Endothelial cell of umbilical vein (primary cell): ENCODE measurements around the gene BRCA2. TPM values are rescaled to one million over a fixed set of nuclear protein-coding genes. Genes with fewer than 3 reads are reported as not detected.

Source experiments
- BruUV-seq: library from RNA; stranded (reverse); fragments of 400-500 nt; replicated peaks from 2 replicates; lab custom pipeline; 2021; lab: Mats Ljungman, UMichigan
- CTCF ChIA-PET: fragments of 300-600, 350-600 bp; sonication (Branson Sonifier 250); formaldehyde crosslinking; loops from one replicate; lab custom pipeline; 2021; ENCODE audit warnings: antibody characterized with exemption, inconsistent platforms; lab: Charles Lee
- POLR2A ChIA-PET: fragments of 300-600, 350-600 bp; sonication (Branson Sonifier 250); formaldehyde crosslinking; loops from one replicate; lab custom pipeline; 2021; ENCODE audit warnings: antibody characterized with exemption, inconsistent platforms; lab: Charles Lee
- DNase-seq: peaks from one replicate; pipeline ENCODE4 v3.0.0-alpha.2; 2011; ENCODE audit warnings: low read depth, low spot score
- FAIRE-seq: peaks from 2 replicates; lab custom pipeline; 2011; peaks lifted over from hg19 to GRCh38; lab: Jason Lieb, UNC
- H2AFZ ChIP-seq: 2 replicates; pipeline ENCODE4 v1.6.0; 2012; ENCODE audit warnings: low read depth, low read length, control low read depth, inconsistent platforms
- H3K27ac ChIP-seq: 2 replicates; pipeline ENCODE4 v1.5.1; 2011; ENCODE audit warnings: low read depth, mild to moderate bottlenecking, control low read depth, low read length, moderate library complexity; ENCODE audit not compliant: insufficient read depth
- H3K27me3 ChIP-seq, 2 experiments: 2 replicates each; pipeline versions ENCODE4 v1.6.0 to v1.6.1; 2011; ENCODE audit warnings: low read length in 2 of 2, mixed read lengths in 1 of 2; ENCODE audit not compliant: control insufficient read depth in 2 of 2, insufficient read depth in 2 of 2
- H3K36me3 ChIP-seq, 2 experiments: 2 replicates in 1 of 2; 3 replicates in 1 of 2; pipeline ENCODE4 v1.5.1; 2011; ENCODE audit warnings: low read length in 2 of 2, mild to moderate bottlenecking in 1 of 2, moderate library complexity in 1 of 2; ENCODE audit not compliant: control insufficient read depth in 2 of 2, insufficient read depth in 2 of 2; ENCODE audit errors: extremely low read depth in 1 of 2
- H3K4me1 ChIP-seq: 3 replicates; pipeline ENCODE4 v1.5.1; 2011; ENCODE audit warnings: mild to moderate bottlenecking, low read length; ENCODE audit not compliant: control insufficient read depth, insufficient read depth; ENCODE audit errors: extremely low read depth
- H3K4me2 ChIP-seq: 2 replicates; pipeline ENCODE4 v1.6.1; 2011; ENCODE audit warnings: low read length, control low read depth, mixed read lengths; ENCODE audit not compliant: insufficient read depth
- H3K4me3 ChIP-seq, 3 experiments: fragments of 200-600 bp in 1 of 3; sonication (generic), shearing (Covaris generic) in 1 of 3; replicated peaks in 1 of 3; 2 replicates each; pipeline ENCODE4 v1.5.1; 2011 to 2016; ENCODE audit warnings: control low read depth in 3 of 3, low read length in 3 of 3, mild to moderate bottlenecking in 2 of 3, inconsistent platforms in 1 of 3, low read depth in 1 of 3, moderate library complexity in 1 of 3; ENCODE audit not compliant: insufficient read depth in 1 of 3
- H3K79me2 ChIP-seq: 2 replicates; pipeline ENCODE4 v1.6.0; 2012; ENCODE audit warnings: low read length, inconsistent platforms; ENCODE audit not compliant: control insufficient read depth, insufficient read depth
- H3K9ac ChIP-seq: replicated peaks from 2 replicates; pipeline ENCODE3; 2011; ENCODE audit warnings: low read length, control low read depth; ENCODE audit not compliant: insufficient read depth; ENCODE audit errors: extremely low read depth
- H3K9me1 ChIP-seq: replicated peaks from 3 replicates; pipeline ENCODE4 v1.6.0; 2011; ENCODE audit warnings: mild to moderate bottlenecking, low read length; ENCODE audit not compliant: control insufficient read depth, insufficient read depth; ENCODE audit errors: extremely low read depth
- H3K9me3 ChIP-seq: replicated peaks from 2 replicates; pipeline ENCODE4 v1.5.1; 2012; ENCODE audit warnings: low read length, inconsistent platforms; ENCODE audit not compliant: control insufficient read depth, insufficient read depth
- H4K20me1 ChIP-seq: replicated peaks from 2 replicates; pipeline ENCODE3; 2011; ENCODE audit warnings: mild to moderate bottlenecking, low read length; ENCODE audit not compliant: control insufficient read depth, insufficient read depth; ENCODE audit errors: extremely low read depth
- CTCF ChIP-seq, 2 donors: IDR thresholded peaks; 1 replicate in 1 of 2; 2 replicates in 1 of 2; pipeline ENCODE4 v1.5.1; 2011; ENCODE audit warnings: low read length in 2 of 2, mild to moderate bottlenecking in 2 of 2, moderate library complexity in 2 of 2, control low read depth in 1 of 2, inconsistent platforms in 1 of 2, low read depth in 1 of 2; ENCODE audit not compliant: insufficient read depth in 1 of 2; ENCODE audit errors: extremely low read depth in 1 of 2
- EZH2 ChIP-seq: IDR thresholded peaks from 2 replicates; pipeline ENCODE4 v1.6.1; 2012; ENCODE audit warnings: borderline replicate concordance, low read depth, mild to moderate bottlenecking, moderate library complexity, low read length, inconsistent platforms; ENCODE audit not compliant: severe bottlenecking
- FOS ChIP-seq: IDR thresholded peaks from 2 replicates; pipeline ENCODE4 v1.6.1; 2011; ENCODE audit warnings: mild to moderate bottlenecking, low read length, moderate library complexity, borderline replicate concordance; ENCODE audit not compliant: insufficient read depth
- GATA2 ChIP-seq: IDR thresholded peaks from 2 replicates; pipeline ENCODE4 v1.7.0; 2011; ENCODE audit warnings: low read depth, mild to moderate bottlenecking, moderate library complexity, mixed read lengths, low read length; ENCODE audit not compliant: insufficient read length, insufficient read depth
- JUN ChIP-seq: IDR thresholded peaks from 2 replicates; pipeline ENCODE4 v1.6.1; 2011; ENCODE audit warnings: borderline replicate concordance, low read depth; ENCODE audit not compliant: insufficient read length, insufficient read depth
- MAX ChIP-seq: IDR thresholded peaks from 2 replicates; pipeline ENCODE4 v1.6.1; 2011; ENCODE audit not compliant: insufficient read depth, insufficient read length
- MYC ChIP-seq: IDR thresholded peaks from one replicate; pipeline ENCODE4 v1.6.1; 2011; ENCODE audit warnings: mild to moderate bottlenecking, low read depth, low read length
- POLR2A ChIP-seq: IDR thresholded peaks from 2 replicates; pipeline ENCODE4 v1.6.1; 2012; ENCODE audit warnings: low read depth, mild to moderate bottlenecking, control low read depth, low read length
- POLR2AphosphoS5 ChIP-seq: IDR thresholded peaks from 2 replicates; pipeline ENCODE4 v1.6.1; 2012; ENCODE audit warnings: low read depth, mild to moderate bottlenecking, control low read depth, low read length, moderate library complexity; ENCODE audit not compliant: insufficient read depth
- dilution Hi-C: fragments of 300-500 bp; cut with MboI; formaldehyde crosslinking; loops from one replicate; pipeline ENCODE4 v1.15.0; 2019; ENCODE audit warnings: low sequenced_read_pairs; ENCODE audit not compliant: extremely low pct_ligation_motif_present
- intact Hi-C: fragments of 100-400 bp; cut with micrococcal nuclease; formaldehyde crosslinking; loops from one replicate; pipeline ENCODE4 v1.10.0; 2022
- polyA plus RNA-seq, 4 experiments: library from polyadenylated mRNA; depleted of rRNA in 3 of 4; stranded (reverse) in 3 of 4; unstranded in 1 of 4; fragments of >200 nt; gene quantifications; 2 replicates each; pipeline versions ENCODE4 v1.2.1 to v1.2.3, GENCODE V29; 2011 to 2012; ENCODE audit warnings: missing spikeins in 1 of 4
- total RNA-seq: library from RNA; stranded (reverse); gene quantifications from 2 replicates; pipeline ENCODE4 v1.2.3, GENCODE V29; 2021

BRCA2 gene
- total and polyA plus RNA-seq, 2 donors (not counting 3 experiments of a cell fraction or from before 2014, with no cell fraction given), result 2.9 to 17.5 TPM

GRCh38 chr13:32427852-32428580 is 112.7 kb downstream of the BRCA2 start, which contains the start of gene N4BP2L1:
N4BP2L1 (minus strand) TSS chr13:32428130; CDS start chr13:32428082, 48 bp downstream.
- Histone ChIP-seq H3K79me2 (no peaks in the 10 kb centered on the region), H3K9ac (peak within 1 kb of the TSS; percentile 17), H3K27ac (no peak within 1 kb of the TSS), H3K9me1 (no peaks in the 10 kb centered on the region), H3K4me2 (peak within 1 kb of the TSS; percentile 78), H3K4me1 (peaks cover 13% of the 10 kb centered on the region), H3K9me3 (no peaks in the 10 kb centered on the region), H2AFZ (peak within 1 kb of the TSS; percentile 95), H3K27me3 (no peaks in the 10 kb centered on the region), H3K4me3 (peak within 1 kb of the TSS; percentile 48 to 79 (median 62)), H3K36me3 (no peaks in the 10 kb centered on the region), H4K20me1 (no peaks in the 10 kb centered on the region)
- FAIRE-seq (peak; percentile 55), DNase-seq (peak; percentile 56)
- no TSS peak for BruUV-seq
- intact Hi-C loops (loop anchor here (5.0 to 10.0 kb wide), 2 partner anchors 109 to 183 kb away; partner anchors contain the start of gene N4BP2L2), dilution Hi-C loops (no loop called here)
- ChIA-PET CTCF (interaction anchor here (0.6 to 2.8 kb wide), 2 partner anchors 387 to 518 kb away, joined by 4 to 10 read pairs; no protein-coding TSS in a partner anchor), POLR2A (no interaction called here)
- TF ChIP-seq POLR2AphosphoS5 (no peak), MAX (no peak), GATA2 (no peak), JUN (no peak), FOS (no peak), MYC (no peak), POLR2A (no peak), CTCF (IDR thresholded peaks at IDR 0.05; ENCODE audit: extremely low read depth in 1 of 2, insufficient read depth in 1 of 2, low read depth in 1 of 2, low read length in 2 of 2) (no peak), EZH2 (no peak)
